Epithelial cell of proximal tubule (primary cell): ENCODE results near the gene COG7. TPM values are rescaled to one million over a fixed set of nuclear protein-coding genes. Genes with fewer than 3 reads are reported as not detected.
"Not testable (repeated sequence)": the region's sequence is repeated elsewhere in the genome, so short reads cannot be mapped to it uniquely, and the experiment has no call there.

Experiments used
- DNase-seq: peaks from one replicate; pipeline ENCODE4 v3.0.0-alpha.2; 2011; ENCODE audit warnings: low read depth
- H3K4me3 ChIP-seq: 2 replicates; pipeline ENCODE4 v1.5.1; 2011; ENCODE audit warnings: low read depth, mild to moderate bottlenecking, low read length
- total RNA-seq: library from RNA; depleted of rRNA; stranded (reverse); fragments of >200 nt; gene quantifications from 2 replicates; pipeline ENCODE4 v1.2.3, GENCODE V29; 2015
- TF ChIP-seq, protein P1 (sequence below): conservative IDR thresholded peaks from 2 replicates; pipeline ENCODE4 v1.5.1; 2012; ENCODE audit warnings: low read depth, mild to moderate bottlenecking, low read length

COG7 gene
- total RNA-seq, 1 donor from 2014 or later, result 9.9 TPM

DNA sequence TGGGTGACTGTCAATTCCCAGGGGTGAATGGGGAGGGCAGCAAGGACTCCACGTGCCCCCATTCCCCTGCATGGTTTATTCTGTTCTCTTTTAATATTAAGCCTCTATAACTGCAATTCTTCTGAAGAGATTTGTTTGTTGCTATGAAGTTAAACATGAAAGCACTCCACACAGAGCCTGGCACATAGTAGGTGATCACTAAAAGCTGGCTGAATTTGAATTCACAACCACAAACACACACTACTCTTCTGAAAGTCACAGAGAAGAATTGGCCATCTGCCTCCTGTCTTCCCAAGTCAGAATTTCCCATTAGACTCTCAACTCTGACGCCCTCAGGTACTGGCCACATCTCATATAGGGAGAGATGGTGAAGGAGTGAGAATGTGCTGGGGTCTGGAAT, 55.5 kb downstream of the COG7 start:
- TF ChIP-seq, protein P1, sequence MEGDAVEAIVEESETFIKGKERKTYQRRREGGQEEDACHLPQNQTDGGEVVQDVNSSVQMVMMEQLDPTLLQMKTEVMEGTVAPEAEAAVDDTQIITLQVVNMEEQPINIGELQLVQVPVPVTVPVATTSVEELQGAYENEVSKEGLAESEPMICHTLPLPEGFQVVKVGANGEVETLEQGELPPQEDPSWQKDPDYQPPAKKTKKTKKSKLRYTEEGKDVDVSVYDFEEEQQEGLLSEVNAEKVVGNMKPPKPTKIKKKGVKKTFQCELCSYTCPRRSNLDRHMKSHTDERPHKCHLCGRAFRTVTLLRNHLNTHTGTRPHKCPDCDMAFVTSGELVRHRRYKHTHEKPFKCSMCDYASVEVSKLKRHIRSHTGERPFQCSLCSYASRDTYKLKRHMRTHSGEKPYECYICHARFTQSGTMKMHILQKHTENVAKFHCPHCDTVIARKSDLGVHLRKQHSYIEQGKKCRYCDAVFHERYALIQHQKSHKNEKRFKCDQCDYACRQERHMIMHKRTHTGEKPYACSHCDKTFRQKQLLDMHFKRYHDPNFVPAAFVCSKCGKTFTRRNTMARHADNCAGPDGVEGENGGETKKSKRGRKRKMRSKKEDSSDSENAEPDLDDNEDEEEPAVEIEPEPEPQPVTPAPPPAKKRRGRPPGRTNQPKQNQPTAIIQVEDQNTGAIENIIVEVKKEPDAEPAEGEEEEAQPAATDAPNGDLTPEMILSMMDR, result no peak
- H3K4me3 ChIP-seq, result no peak overlapping the region
- no peak for DNase-seq

DNA sequence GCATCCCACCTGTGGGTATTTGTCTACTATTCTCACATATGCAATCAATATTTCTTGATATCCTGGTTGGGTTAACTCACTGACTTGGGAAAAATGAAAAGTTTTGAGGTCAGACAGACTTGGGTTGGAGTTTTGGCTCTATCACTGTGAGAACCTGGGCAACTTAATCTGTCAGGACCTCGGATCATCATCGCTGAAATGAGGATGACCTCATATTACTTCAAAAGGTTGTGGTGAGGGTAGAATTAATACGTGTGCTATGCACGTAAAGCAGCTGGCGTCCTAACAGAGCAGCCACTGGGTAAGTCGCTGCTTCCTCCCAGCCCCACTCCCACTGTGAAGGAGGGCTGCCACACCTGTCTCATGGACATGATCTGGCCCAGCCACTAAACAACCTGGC, 57.3 kb downstream of the COG7 start:
- TF ChIP-seq, protein P1, result no peak
- no peak for DNase-seq
- no peak overlapping the region for H3K4me3 ChIP-seq

GRCh38 chr16:23394141-23394831, 58.7 kb downstream of the COG7 start:
- DNase-seq, result no peak
- H3K4me3 ChIP-seq, result no peak overlapping the region
- TF ChIP-seq, protein P1, result no peak

DNA sequence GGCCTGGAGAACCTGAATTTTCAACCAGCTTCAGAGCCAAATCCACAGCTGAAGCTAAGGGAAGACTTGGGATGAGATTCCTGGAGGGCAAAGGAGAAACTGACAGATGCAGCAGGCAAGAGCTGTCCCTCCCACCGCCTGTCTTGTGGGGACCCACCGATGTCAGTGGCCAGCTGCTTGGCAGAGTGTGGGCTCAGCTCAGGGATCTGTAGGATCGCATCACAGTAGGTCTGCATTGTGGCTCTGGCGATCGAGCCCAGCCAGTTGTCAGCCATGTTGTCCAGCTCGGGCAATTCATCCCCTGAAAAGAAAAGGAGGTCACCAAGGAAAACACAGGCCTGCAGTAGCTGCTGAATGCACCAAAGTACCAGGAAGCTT, 60.8 kb downstream of the COG7 start:
- H3K4me3 ChIP-seq, result no peak overlapping the region
- no peak for DNase-seq
- TF ChIP-seq, protein P1, result no peak

DNA sequence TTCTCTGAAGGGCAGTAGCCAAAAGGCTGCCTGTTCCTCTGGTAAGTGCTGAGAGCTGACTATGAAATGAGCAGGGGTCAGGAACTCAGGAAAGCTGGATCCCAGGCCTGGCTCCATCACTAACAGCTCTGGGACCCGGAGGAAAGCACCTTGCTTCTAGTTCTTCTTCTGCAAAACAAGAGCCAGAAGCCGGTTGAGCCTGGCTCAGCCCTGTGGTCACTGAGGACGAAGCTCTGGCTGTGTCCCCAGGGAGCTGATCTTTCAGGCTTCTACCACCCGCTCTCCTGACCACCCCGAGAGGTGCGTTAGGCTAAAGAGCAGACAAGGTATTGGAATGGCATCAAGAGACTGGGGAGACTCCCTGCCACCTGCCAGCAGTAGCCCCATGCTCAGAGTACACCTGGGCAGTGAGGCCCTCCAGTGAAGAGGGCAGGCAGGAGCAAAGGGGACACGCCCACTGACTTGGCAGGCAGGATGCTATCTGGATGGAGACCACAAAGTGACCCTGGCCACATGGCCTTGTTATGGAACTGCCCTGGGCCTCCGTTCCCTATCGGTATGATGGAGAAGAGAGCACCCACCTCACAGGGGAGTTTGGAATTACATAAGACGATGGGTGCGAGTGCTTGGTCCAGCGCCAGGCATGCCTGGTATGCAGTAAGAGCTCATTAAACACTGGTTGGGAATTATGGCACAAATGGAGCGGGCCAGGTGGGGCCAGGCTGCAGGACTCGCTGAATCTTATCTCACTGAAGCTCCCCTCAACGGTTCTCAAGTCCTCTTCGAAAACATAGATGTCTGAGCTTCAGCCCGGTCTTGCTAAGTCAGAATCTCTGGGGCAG, 61.4 kb downstream of the COG7 start:
- H3K4me3 ChIP-seq, result no peak overlapping the region
- TF ChIP-seq, protein P1, result no peak
- DNase-seq, result no peak

- not testable (repeated sequence) for DNase-seq, H3K4me3 ChIP-seq
Observed at GRCh38 chr16:23389936-23390335, 63.1 kb downstream of the COG7 start.

- DNase-seq, result no peak
- TF ChIP-seq, protein P1, result no peak
- no peak overlapping the region for H3K4me3 ChIP-seq
Observed at GRCh38 chr16:23389201-23389600, 63.8 kb downstream of the COG7 start.
